Activated T-cell treated with anti-CD3 and anti-CD28 coated beads for 4 hours (primary cell): Measurements from ENCODE around the gene ALMS1.
"Not testable (repeated sequence)": the region's sequence is repeated elsewhere in the genome, so short reads cannot be mapped to it uniquely, and the experiment has no call there.

Experiments
- DNase-seq: peaks from one replicate; pipeline ENCODE4 v3.0.0-alpha.2; 2020

The ALMS1 gene

GRCh38 chr2:73630662-73631266 lies 245.1 kb downstream of the ALMS1 start:
- not testable (repeated sequence) for DNase-seq

GRCh38 chr2:73636977-73637376 lies 251.3 kb downstream of the ALMS1 start:
- DNase-seq = not testable (repeated sequence)

- no peak for DNase-seq
Measured at GRCh38 chr2:73638429-73638828, 252.8 kb downstream of the ALMS1 start.

- DNase-seq = no peak
Measured at GRCh38 chr2:73640511-73640911, 254.9 kb downstream of the ALMS1 start.

DNA sequence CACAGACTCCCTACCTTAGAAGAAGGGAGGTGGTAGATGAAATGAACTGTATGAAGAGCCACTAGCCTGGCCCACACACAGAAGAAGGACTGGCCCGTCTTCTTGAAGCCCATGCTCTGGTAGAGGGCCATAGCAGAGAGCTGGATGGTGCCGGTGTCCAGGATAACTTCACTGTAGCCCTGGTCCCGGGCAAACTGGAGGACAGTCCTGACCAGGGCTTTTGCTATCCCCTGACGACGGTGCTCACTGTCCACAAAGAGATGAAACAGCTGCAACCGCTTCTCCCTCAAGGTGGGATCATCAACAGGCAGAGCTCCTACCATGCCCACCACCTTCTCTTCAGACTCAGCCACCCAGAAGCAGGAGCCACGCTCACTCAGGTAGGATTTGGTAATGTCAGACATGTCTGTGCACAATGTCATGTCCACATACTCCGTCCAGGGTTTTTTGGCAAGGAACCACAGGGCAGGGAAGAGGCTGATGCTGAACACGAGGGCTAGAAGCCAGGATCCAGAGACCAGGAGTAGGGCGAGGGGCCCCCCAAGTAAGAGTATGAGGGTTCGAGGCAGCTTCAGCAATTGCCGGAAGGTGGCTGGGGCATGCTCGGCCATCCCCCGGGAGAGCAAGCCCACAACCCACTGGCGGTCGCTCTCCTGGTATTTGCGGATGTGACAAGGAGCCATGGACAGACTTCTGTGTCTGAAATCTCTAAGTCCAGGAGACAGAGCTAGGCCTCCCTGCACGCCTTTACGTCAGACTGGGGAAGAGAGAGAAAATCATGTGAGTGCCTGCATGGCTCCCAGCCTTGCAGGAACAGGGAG lies 255.5 kb downstream of the ALMS1 start:
- DNase-seq = no peak

GRCh38 chr2:73641767-73642062 lies 256.1 kb downstream of the ALMS1 start:
- no peak for DNase-seq

DNA sequence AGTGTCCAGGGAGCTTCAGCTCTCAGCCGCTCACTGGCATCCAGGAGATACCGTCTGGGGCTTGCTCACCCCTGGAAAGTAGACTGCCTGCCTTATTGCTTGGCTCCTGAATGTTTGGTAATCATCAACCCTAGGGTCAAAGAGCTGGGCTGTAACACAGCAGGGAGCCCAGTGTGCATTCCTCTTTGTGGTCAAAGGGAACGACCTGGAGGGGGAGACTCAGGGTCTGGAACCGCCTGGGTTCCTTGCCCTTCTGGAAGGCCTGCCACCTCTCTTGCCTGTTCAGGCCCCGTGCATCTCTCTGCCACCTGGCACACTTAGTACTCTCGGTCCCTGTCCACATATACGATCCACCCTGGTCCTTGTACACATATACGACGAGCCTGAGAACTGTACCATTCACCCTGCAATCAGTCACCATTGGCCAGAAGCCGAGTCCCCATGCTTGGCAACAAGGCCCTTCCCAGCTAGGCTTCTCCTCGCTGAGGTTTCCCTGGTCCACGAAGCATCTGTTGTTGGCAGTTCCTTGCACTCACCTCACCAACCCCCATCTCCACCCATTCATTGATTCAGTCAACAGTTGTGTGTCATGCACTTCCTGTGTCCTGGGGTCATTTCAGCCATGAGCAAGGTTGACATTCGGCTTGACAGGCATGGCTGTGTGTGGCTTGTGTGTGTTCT lies 256.8 kb downstream of the ALMS1 start, which contains the start of gene NAT8:
Gene NAT8 (minus strand): TSS at position 85 of the 681 bp plus-strand sequence. CDS start 794 bp downstream, outside the sequence.
- DNase-seq = no peak

GRCh38 chr2:73647690-73648089 lies 262.1 kb downstream of the ALMS1 start:
- DNase-seq = not testable (repeated sequence)

DNA sequence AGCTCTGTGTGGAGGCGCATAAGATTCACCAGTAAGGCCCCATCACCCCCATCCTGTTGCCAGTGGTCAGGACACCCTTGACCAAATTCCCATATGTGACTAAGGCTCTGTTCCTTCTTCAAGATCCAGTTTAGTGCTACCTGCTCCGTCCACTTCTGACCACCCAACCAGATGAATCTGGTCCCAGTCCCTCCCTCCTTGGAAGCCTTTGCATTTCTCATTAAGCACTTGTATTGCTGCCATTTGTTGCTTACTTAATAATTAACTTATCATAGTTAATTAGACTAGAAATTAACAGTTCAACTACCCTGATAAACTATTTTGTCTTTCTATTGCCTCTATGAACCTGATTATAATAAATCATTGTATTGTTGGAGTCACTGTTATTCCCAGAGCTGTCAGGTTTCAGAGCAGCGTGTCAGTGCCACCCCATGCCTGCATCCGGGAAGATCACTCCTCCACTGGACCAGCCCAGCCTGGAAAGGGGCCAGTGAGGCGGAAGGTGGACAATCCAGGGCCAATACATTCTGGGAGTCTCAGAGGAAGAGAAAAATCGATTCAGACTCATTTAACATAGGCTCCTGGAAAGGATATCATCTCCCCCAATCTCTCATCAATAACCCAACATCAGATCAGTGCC lies 266.1 kb downstream of the ALMS1 start:
- DNase-seq = no peak

DNA sequence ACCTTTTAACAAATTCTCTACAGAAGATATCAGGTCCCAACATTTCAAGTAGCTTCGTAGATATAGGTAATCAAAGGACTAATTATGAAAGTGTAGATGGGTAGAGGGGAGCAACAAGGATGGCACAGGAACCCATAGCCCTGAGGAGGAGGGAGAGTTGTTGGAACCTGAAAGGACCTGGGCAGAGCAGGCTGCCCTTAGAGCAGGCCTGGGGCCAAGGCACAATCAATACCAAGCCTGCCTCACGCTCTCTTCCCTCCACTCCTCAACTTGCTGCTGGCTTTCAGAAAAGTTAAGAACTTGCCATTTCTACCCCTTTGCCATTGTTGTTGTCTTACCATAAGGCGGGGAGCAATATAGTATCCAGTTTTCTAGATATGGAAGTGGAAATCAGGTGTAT lies 266.7 kb downstream of the ALMS1 start:
- no peak for DNase-seq

GRCh38 chr2:73654175-73654574 lies 268.5 kb downstream of the ALMS1 start:
- DNase-seq = no peak
